Thyroid gland (tissue), 4 donors: Measurements from ENCODE around the gene DOCK3.

Experiments used
- CTCF ChIP-seq, 6 experiments: fragments of 200-600 bp in 3 of 6; fragments of 450-650 bp in 3 of 6; sonication (generic) in 3 of 6; IDR thresholded peaks; one replicate each; pipeline ENCODE4 v1.5.1; 2016 to 2019; ENCODE audit warnings: antibody characterized with exemption in 6 of 6, mild to moderate bottlenecking in 2 of 6, inconsistent platforms in 1 of 6, moderate library complexity in 1 of 6
- POLR2A ChIP-seq, 2 donors: fragments of 450-650 bp; IDR thresholded peaks; one replicate each; pipeline ENCODE4 v1.6.1; 2017; ENCODE audit warnings: antibody characterized with exemption in 2 of 2, mild to moderate bottlenecking in 2 of 2, moderate library complexity in 1 of 2

- no peak for TF ChIP-seq POLR2A (IDR thresholded peaks at IDR 0.05)
- TF ChIP-seq CTCF (IDR thresholded peaks at IDR 0.05) = no peak
These were observed 382.4 kb downstream of the DOCK3 start for GRCh38 chr3:51057121-51057520.
